GM18499 (cell line): ENCODE results near the gene PHF3.

ENCODE experiments used
- ATAC-seq: cut with Tn5 transposase; IDR thresholded peaks from one replicate; pipeline ENCODE4 v1.9.1; 2021; ENCODE audit warnings: moderate number of reproducible peaks; ENCODE audit not compliant: insufficient read depth, unreplicated experiment

PHF3 gene

DNA sequence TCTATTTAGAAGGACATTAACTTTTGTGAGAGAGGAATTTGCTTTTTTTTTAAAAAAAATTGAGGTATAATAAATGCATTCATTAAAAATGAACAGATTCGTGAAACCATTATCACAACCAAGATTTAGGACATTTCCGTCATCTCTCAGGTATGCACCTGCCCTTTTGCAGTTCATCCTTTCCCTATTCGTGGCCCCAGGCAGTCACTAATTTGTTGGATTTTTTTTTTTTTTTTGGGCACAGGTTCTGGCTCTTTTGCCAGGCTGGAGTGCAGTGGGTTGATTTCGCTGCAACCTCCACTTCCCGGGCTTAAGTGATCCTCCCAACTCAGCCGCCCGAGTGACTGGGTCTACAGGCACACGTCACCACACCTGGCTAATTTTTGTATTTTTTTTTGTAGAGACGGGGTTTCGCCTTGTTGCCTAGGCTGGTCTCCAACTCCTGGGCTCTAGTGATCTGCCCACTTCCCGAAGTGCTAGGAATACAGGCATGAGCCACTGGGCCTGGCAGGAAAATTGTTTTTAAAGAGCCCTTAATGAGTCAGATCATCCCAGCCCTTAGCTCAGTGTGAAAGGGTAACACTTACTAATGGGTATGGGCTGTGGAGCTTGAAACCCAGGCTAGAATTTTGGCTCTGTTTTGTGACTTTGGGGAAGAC, 9.2 kb downstream of the PHF3 start:
- no peak for ATAC-seq

DNA sequence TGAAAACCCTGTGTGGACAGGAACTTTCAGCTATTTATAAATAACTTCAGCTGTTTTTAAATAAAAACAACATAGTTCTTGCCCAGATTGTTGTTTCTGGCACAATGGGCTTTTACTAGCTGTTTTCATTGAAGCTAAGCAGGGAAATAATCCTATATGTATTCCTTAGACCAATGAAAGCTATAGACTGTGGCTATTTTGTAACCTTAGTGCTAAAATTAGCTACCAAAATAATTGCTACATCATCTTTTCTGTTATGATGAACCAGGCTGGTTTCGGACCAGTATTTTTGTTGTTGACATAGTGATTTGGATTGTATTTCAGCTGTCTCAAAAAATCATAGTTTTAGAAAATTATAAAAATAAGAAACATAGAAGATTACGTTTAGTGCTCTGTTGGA, 13.7 kb downstream of the PHF3 start:
- no peak for ATAC-seq

DNA sequence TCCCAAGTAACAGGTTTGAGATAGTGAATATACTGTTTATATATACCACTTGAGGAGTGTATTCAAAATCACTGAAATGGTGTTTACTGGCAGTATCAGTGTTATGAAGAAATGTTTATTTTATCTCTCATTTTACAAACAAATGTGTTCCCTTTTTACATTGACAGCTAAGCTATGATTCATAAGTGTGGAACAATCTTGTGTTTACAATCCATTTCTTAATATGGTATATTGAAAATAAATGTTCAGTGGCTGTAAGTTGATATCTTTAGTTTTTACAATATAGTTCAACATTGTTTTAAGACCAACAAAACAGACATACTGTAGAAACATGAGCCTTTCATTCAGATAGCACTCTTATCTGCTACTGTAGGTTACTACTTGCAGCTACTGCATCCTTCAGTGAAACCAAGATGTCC, 14.3 kb downstream of the PHF3 start:
- ATAC-seq, result no peak

DNA sequence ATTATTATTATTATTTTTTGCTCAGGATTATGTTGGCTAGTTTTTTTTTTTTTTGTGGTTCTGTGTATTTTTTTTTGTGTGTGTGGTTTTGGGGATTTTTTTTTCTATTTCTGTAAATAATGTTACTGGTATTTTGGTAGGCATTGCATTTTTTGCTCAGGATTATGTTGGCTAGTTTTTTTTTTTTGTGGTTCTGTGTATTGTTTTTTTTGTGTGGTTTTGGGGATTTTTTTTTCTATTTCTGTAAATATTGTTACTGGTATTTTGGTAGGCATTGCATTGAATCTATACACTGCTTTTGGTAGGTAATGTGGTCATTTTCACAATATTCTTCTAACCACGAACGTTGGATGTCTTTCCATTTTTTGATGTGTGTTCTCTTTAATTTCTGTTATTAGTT, 17.4 kb downstream of the PHF3 start:
- ATAC-seq, result no peak

DNA sequence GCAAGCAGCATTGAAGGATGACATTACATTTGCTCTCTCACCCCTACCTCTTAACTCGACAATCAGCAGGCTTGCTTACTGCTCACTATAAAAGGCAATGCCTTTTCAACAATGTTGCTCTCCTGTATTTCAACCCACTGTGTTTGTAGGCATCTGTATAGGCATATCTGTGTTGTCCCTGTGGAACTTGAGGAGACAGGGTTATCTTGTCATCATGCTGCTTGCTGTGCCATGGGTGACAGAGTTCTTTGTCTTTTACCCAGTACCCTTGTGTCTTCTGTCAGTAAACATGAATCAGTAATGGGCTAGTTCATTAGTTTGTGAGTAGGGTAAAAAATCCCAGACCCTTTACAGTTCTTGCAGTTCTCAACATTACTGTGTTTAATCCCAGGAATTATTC, 25.2 kb downstream of the PHF3 start:
- no peak for ATAC-seq

DNA sequence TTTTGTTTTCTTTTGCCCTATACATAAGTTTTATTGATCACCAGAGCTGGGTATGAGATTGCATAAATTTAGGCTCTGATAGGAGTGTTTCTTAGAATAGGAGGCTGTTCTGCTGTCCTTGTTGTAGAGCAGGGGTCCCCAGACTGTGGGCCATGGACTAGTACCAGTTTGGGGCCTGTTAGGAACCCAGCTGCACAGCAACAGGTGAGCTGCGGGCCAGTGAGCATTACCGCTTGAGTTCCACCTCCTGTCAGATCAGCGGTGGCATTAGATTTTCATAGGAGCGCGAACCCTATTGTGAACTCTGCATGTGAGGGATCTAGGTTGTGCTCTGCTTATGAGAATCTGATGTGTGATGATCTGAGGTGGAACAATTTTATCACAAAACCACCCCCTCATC, 26.2 kb downstream of the PHF3 start:
- ATAC-seq, result no peak

DNA sequence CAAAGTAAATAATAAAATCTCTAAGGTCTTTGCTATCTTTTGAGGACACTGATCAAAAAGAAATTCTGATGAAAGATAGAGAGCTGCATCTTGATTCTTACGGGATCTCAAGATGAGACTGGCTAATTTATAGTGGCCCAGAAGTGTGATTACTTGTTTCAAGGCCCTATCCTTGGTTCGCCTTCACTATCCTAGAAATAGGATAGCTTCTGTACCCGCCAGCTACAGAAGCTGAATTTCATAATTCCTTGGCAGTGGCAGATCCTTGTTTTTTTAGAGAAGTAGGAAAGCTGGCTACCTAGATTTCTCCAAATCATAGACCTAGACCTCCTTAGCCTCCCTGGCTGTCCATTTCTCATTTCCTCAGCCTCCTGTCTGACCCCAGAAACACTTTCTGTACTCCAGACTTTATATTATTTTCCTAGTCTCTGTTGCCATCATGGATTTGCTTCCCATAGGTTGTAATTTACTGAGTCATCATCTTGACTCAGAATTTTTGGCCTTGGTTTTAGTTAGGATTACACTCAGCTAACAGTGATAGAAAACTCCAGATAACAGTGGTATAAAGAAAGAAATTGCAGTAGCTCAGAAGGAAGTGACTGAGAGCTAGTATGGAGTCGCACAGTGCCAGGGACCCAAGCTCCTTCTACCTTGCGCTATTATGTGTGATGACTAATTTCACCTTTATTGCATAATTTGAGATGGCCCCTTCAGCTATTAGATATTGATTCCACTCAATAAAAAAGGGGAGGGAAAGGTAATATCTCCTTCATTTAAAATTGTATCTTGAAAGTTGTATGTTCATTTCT, 27.7 kb downstream of the PHF3 start:
- no peak for ATAC-seq

DNA sequence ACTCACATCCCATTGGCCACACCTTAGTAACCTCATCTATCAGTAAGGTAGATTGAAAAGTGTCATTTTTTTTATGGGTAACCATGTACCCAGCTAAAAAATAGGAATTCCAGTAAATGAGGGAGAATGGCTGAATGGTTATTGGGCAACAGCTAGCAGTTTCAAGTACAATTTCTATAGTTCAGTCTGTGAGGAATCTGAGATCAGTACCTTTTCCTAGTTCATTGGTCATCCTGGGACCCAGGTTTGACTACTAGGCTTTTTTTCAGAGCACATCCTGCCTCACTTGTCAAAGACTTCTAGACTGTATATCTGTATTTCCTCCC, 28.3 kb downstream of the PHF3 start:
- ATAC-seq, result no peak

DNA sequence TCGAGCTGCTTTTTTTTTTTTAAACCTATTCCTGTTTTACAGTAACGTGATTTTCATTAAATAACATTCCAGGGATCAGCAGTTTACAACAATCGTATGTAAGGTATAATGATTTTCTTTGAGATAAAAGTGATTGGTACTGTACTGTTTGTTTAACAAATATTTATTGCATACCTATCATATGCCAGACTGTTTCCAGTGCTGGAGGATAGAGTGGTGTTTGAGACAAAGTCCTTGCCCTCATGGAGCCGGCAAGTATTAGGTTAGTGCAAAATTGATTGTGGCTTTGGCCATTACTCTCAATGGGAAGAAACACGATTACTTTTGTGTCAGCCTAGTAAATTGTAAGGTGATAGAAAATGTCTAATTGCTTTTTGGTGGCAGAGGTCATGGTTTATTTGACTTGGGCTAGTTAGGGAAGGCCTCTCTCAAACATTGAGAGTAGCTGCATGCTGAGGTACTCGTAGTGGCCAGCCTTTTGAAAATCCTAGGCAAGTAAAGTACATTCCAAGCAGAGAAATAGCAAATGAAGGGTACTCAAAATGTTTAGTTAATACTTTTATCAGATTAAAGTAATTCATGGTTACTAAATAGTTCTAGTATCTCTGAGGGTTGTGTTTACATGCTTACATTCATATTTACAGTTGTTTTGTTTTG, 35.6 kb downstream of the PHF3 start:
- no peak for ATAC-seq

DNA sequence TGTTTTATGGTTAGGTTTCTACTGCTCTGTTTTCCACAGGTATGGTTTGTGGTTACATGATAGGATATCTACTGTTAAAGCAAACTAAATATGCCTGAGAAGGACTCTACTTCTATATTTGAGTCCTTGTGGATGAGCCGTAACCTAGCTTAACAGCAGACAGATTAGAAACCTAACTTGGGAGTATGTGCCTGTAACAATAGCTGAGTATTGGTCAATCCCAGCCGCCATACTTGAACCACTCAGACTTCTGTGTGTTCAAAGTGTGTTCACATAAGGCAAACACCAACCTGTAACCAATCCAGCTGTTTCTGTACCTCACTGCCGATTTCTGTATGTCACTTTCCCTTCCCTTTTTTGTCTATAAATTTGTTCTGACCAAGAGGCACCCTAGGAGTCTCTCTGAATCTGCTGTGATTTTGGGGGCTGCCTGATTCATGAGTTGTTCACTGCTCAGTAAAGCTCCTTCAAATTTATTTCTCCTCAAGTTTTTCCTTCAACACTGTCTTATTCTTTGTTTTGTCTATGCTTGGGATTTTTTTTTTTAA, 37.1 kb downstream of the PHF3 start:
- ATAC-seq, result no peak

DNA sequence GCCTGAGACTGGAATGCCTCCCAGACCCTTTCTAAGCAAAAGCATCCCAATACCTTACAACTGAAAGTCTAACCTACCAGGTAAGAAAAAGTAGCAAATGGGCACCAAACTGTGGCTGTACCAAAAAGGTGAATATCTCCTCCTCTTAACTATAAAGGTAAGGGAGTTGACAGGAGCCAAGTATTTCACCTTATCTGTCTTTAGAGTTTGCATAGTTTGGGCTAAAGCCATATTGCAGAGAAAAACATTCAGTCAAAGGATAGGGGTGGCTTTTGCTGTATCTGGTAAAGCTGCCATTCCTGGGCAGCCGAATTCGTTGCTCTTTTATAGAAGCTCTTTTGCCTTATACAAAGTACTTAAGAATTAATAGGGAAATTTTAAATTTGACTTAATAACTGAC, 38.1 kb downstream of the PHF3 start:
- no peak for ATAC-seq

DNA sequence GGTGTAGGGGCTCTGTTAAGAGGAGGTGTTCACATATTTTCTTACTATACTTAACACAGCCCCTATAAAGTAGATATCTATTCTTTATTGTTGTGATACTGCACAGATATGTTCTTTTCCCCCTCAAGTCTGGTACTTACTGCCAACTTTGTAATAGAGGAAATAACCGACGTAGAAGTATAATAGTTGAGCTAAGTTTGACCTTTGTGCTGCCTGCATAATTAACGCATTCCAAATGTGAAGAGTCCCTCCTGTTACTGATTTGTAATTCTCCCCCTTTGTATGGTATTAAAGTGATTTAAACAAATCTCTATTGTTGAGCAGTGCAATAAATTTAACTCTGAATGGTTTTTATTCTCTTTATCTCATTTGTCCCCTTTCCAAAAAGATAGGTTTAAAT, 39.0 kb downstream of the PHF3 start:
- ATAC-seq, result no peak

DNA sequence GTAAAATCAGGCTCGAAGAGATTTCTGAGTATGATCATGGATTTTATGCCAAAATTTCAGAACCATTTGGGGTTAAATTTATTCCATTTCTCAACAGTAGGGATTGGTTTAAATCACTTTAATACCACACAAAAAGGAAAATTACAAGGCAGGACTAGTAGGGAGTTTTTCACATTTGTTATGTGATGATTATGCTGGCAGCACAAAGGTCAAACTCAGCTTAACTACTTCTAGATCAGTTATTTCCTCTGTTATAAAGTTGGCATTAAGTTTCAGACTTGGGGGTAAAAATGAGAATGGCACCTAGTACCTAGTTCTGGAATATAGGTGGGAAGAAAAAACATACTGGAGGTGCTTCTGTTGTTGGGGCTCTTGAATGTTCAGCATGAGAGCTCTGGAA, 39.5 kb downstream of the PHF3 start:
- no peak for ATAC-seq

DNA sequence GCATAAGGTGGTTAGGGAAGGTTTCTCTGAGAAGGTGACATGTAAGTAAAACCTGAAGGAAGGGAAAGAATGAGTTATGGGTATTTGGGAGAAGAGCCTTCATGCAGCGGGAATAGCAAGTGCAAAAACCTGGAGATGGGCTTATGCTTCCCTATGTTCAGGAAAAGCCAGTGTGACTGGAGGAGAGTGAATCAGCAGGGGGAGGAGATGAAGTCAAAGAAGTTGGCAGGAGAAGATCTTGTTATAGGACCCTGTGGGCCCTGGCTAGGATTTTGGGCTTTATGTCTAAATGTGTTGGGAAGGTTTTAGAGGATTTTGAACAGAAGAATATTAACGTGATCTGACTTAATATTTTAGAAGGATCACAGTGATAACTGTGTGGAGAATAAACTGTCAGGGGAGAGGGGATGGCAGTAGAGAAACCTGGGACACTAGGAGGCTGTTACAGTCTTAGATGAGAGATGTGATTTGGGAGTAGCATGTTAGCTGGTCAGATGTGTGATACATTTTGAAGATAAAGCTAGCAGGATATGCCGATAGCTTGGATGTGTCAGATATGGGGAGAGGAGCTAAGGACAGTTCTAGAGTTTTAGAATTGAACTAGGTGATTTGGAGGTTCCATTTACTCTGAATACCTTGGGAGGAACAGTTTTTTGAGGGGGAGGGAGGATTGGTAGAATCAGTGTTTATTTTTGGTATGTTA, 41.0 kb downstream of the PHF3 start:
- ATAC-seq, result no peak

DNA sequence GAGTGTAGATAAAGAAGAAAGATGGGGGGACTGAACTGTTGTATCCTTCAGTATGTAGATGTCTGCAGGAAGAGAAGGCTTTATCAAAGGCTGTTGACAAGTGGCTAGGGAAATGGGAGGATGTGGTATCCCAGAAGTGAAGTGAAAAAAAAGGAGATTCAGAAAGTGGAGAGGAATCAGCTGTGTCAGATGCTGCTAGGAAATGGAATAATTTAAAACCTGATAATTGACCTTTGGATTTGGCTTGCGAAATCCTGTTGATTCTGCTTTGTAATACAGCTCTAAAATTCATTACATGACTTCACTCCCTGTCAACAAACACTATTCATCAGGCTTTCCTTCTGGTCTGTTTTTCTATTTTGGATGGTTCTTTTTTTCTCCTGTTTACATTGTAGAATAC, 41.7 kb downstream of the PHF3 start:
- no peak for ATAC-seq

DNA sequence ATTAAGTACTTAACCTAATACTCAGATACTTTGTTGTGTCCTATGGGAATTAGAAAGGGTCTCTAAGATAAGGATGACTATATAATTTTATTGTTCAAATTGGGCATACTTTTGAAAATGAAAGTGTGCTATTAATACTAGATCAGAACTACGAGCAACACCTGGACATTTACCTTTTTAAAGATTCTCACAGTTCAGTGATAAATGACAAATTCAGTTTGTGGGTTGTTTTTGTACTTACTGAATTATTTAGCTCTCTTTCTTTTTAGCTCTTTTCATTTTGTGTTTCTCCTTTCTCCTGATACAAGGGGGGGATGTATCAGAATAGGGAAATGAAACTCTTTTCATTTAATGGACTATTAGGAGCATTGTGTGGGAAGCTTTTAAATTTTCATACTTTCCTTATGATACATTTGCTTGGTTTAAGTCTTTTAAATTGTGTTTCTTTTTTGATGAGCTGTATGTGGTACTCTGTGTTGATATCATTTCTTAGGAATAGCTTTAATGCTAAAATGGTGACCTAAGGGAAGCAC, 47.5 kb downstream of the PHF3 start:
- ATAC-seq, result no peak

DNA sequence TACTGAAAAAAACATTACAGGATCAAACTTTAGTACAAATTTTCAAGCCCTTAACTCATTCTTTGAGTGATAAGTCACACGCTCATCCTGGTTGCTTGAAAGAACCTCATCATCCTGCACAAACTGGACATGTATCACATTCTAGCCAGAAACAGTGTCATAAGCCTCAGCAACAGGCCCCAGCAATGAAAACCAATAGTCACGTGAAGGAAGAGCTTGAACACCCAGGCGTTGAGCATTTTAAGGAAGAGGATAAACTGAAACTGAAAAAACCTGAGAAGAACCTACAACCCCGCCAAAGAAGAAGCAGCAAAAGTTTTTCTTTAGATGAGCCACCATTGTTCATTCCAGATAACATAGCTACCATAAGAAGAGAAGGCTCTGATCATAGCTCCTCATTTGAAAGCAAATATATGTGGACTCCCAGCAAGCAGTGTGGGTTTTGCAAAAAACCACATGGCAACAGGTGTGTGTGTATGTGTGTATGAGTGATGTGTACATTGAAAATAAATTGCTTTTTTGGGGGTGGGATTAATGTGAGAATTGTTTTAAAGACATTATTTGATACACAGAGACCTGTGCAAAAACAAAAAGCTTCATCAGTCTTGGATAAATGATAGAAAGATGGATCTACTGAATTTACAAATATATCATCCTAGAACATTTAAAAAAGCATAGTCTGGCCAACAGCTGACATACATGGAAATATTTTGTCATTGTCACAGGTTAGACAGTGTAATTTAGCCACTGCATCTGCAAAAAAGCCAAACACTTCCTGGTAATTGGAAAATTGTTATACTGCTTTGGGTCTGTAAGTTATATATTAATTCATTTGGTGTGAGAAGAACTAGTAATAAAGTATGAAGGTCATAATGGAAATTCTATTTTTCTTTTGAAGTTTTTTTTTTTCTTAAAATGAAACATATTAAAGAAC, 50.1 kb downstream of the PHF3 start:
- peak; percentile 50 for ATAC-seq

DNA sequence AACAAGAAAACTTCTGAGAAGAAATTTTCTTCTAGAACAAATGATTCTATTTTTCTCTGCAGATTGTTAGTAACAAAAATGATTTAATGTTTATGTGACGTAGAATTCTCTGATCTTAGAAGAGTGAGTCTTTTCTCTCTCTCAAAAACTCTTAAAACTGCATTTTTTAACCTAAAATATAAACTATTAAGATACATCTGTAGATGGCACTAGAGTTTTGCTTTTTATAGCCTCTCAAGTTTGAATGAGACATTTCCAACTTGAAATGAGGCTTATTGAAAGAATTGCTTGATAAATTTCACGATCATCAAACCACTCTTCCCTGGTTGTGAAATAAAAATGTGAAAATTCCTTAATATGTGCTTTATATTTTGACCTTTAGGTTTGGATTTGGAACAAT, 53.8 kb downstream of the PHF3 start:
- no peak for ATAC-seq

DNA sequence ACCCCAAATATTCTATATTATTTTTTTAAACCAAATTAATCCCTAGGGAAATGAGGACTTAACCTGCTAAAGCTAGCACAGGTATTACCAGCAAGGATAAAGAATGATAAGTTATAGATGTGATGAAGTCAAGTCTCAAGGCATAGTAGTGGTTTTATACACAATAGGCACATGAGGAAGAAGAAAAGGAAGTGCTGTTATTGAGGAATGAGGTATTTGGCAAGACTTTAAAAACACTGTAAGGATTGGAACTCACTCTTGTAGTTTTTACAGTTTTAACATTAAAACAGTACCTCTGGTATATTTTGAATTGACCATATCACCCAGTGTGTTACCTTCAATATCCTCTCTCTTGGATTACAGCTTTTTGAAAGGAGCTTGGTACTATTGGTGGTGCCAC, 54.6 kb downstream of the PHF3 start:
- no peak for ATAC-seq

DNA sequence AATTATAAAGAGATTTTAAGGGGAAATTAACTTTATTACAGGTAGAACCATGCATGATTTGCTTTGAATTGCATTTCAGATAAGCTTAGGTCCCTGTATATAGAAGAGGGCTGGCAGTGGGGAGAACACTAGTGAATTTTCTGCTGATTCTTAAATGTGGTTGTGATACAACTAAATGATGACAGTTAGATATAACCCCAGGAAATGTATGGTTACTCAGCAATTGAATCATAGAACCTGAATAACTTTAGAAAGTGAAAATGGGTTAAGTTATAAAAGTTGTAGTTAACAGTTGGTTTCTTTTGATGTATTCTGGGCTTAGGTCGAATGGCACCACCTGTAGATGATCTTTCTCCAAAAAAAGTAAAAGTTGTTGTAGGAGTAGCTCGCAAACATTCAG, 70.1 kb downstream of the PHF3 start:
- ATAC-seq, result no peak
